AG04449 (cell line): ENCODE data around the gene AMPD1.
A peak's percentile ranks its signal among the peaks of the same experiment; 100 is the strongest.

ENCODE experiments used
- CTCF ChIA-PET: fragments of 350-600 bp; formaldehyde crosslinking; extraction: SDS; loops from one replicate; lab custom pipeline; 2021; ENCODE audit warnings: antibody characterized with exemption; lab: Yijun Ruan, JAX
- POLR2A ChIA-PET: fragments of 400-600, 350-600 bp; formaldehyde crosslinking; extraction: SDS; loops from one replicate; lab custom pipeline; 2020; ENCODE audit warnings: antibody characterized with exemption, inconsistent platforms; lab: Yijun Ruan, JAX
- DNase-seq: peaks from one replicate; pipeline ENCODE4 v3.0.0-alpha.2; 2010; ENCODE audit warnings: low read depth, low spot score
- H3K4me3 ChIP-seq: 2 replicates; pipeline ENCODE4 v1.5.1; 2011; ENCODE audit warnings: low read depth, mild to moderate bottlenecking, control low read depth, low read length
- CTCF ChIP-seq: IDR thresholded peaks from one replicate; pipeline ENCODE4 v1.5.1; 2011; ENCODE audit warnings: mild to moderate bottlenecking, moderate library complexity, low read length, control low read depth, inconsistent platforms; ENCODE audit not compliant: insufficient read depth; ENCODE audit errors: missing control alignments

AMPD1 gene

DNA sequence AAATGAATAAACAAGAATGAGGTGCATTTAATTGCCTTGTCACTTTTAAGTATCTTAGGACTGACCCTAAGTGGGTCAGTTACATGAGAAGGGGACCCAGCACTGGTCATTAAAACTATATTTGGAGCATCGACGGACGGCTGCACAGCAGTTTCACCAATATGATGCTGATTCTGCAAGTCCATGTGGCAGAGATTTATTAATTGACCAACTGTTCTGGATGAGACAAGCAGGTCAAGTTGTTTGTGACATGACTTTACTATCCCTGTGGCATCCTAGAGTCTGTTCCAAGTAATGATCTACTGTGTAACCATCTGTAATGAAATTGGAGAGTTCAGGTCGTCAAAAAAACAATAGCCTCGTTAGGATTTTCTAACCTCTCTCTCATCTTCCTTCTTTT lies 9.5 kb downstream of the AMPD1 start:
- no peak for DNase-seq
- no peak overlapping the region for H3K4me3 ChIP-seq
- ChIA-PET CTCF (interaction anchor here (2.1 kb wide), 1 partner anchor 14 kb away, joined by 8 read pairs; no protein-coding TSS in a partner anchor), POLR2A (no interaction called here)
- no peak for TF ChIP-seq CTCF

DNA sequence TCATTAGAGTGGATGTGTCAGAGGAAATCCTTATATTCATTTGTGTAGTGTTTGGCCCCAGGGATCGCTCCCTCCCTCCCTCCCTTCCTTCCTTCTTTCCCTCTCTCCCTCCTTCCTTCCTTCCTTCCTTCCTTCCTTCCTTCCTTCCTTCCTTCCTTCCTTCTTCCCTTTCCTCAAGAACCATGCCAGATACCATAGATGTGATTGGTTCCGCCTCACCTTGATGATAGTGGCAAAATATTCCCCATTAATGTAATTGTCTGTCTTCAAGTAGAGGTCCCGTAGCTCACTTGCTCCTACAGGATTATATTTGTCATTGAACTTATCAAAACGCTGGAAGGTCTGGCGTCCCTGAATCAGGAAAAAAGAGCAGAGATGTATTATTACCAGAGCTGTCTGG lies 17.7 kb downstream of the AMPD1 start:
- H3K4me3 ChIP-seq, result no peak overlapping the region
- DNase-seq, result no peak
- POLR2A ChIA-PET, result no interaction called here
- CTCF ChIA-PET, result interaction anchor here (1.3 kb wide), 1 partner anchor 701 kb away, joined by 3 read pairs; no protein-coding TSS in a partner anchor
- TF ChIP-seq CTCF, result no peak

DNA sequence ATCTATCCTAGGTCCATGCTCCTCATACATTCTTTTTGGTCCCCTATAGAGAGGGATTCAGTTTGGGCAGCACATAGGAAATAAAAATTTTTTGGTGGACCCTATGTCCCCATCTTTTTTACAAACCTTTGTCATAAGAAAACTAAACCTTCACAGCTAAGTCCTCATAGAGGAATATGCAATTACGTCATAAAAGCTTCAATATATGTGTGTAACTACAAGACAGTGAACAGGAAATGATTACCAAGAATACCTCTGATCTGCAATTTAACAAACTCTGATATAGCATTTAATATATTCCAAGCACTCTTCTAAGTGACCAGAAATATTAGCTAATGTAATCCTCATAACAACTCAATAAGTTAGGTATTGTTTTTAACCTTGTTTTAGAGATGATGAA lies 19.2 kb downstream of the AMPD1 start:
- no peak for DNase-seq
- no peak overlapping the region for H3K4me3 ChIP-seq
- CTCF ChIA-PET, result interaction anchor here (1.3 to 1.4 kb wide), 2 partner anchors 18 to 699 kb away, joined by 3 to 4 read pairs; no protein-coding TSS in a partner anchor
- TF ChIP-seq CTCF, result no peak
- POLR2A ChIA-PET, result no interaction called here

DNA sequence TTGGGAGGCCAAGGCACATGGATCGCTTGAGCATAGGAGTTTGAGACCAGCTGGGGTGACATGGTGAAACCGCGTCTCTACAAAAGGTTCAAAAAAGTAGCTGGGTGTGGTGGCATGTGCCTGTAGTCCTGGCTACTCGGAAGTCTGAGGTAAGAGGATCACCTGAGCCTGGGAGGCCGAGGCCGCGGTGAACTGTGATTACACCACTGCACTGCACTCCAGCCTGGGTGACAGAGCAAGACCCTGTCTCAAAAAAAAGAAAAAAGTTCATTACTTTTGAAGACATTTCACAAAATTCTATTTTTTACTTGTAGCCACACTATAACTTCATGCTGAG lies 23.4 kb downstream of the AMPD1 start:
- TF ChIP-seq CTCF, result no peak
- ChIA-PET CTCF (interaction anchor here (0.6 to 7.2 kb wide), 8 partner anchors 8 to 384 kb away, joined by 3 to 63 read pairs (median 4); partner anchors contain the start of gene BCAS2), POLR2A (no interaction called here)
- no peak overlapping the region for H3K4me3 ChIP-seq
- DNase-seq, result no peak

GRCh38 chr1:114671011-114671938 lies 24.1 kb downstream of the AMPD1 start:
- CTCF ChIA-PET, result interaction anchor here (0.6 to 7.2 kb wide), 13 partner anchors 9 to 694 kb away, joined by 3 to 63 read pairs (median 3); partner anchors contain the start of genes AMPD1 and BCAS2
- TF ChIP-seq CTCF, result peak; percentile 19
- H3K4me3 ChIP-seq, result no peak overlapping the region
- POLR2A ChIA-PET, result no interaction called here
- DNase-seq, result no peak

GRCh38 chr1:114670083-114671010 lies 25.0 kb downstream of the AMPD1 start:
- peak; percentile 40 for DNase-seq
- CTCF ChIA-PET, result interaction anchor here (0.6 to 7.2 kb wide), 11 partner anchors 10 to 693 kb away, joined by 3 to 63 read pairs (median 5); partner anchors contain the start of gene AMPD1
- POLR2A ChIA-PET, result no interaction called here
- peak overlapping the region; percentile 79 for H3K4me3 ChIP-seq
- TF ChIP-seq CTCF, result no peak
